H9 (cell line): ENCODE data around the gene FAM162A. TPM values are rescaled to one million over a fixed set of nuclear protein-coding genes. Genes with fewer than 3 reads are reported as not detected.

ENCODE experiments used
- DNase-seq: peaks from one replicate; pipeline ENCODE4 v3.0.0-alpha.2; 2017
- H2AFZ ChIP-seq: one replicate; pipeline ENCODE4 v1.6.1; 2013; ENCODE audit warnings: mild to moderate bottlenecking, low read length, control low read depth, moderate library complexity
- H2AK5ac ChIP-seq: 2 replicates; pipeline ENCODE4 v1.6.1; 2013; ENCODE audit warnings: low read length, control low read depth, mixed read lengths; ENCODE audit not compliant: insufficient read length
- H2BK120ac ChIP-seq: one replicate; pipeline ENCODE4 v1.6.1; 2013; ENCODE audit warnings: low read depth, mild to moderate bottlenecking, low read length, control low read depth, inconsistent platforms; ENCODE audit not compliant: poor library complexity, severe bottlenecking
- H2BK12ac ChIP-seq: 2 replicates; pipeline ENCODE4 v1.6.1; 2013; ENCODE audit warnings: low read length, control low read depth, mixed read lengths, low read depth; ENCODE audit not compliant: insufficient read length
- H2BK15ac ChIP-seq: 2 replicates; pipeline ENCODE4 v1.6.1; 2013; ENCODE audit warnings: low read depth, low read length, control low read depth
- H2BK20ac ChIP-seq: one replicate; pipeline ENCODE4 v1.6.1; 2013; ENCODE audit warnings: low read depth, mild to moderate bottlenecking, low read length, control low read depth, inconsistent platforms; ENCODE audit not compliant: poor library complexity, severe bottlenecking
- H2BK5ac ChIP-seq: 2 replicates; pipeline ENCODE4 v1.6.1; 2013; ENCODE audit warnings: low read length, control low read depth, mixed read lengths; ENCODE audit not compliant: insufficient read length
- H3K14ac ChIP-seq: 2 replicates; pipeline ENCODE4 v1.6.1; 2013; ENCODE audit warnings: low read length, control low read depth; ENCODE audit not compliant: insufficient read depth
- H3K18ac ChIP-seq: 2 replicates; pipeline ENCODE4 v1.6.1; 2013; ENCODE audit warnings: low read depth, mild to moderate bottlenecking, mixed read lengths, low read length, control low read depth; ENCODE audit not compliant: insufficient read length
- H3K23ac ChIP-seq: 2 replicates; pipeline ENCODE4 v1.6.1; 2013; ENCODE audit warnings: low read length, control low read depth, mixed read lengths, low read depth; ENCODE audit not compliant: insufficient read length
- H3K23me2 ChIP-seq: 2 replicates; pipeline ENCODE4 v1.6.1; 2013; ENCODE audit warnings: low read depth, mild to moderate bottlenecking, mixed read lengths, low read length, control low read depth; ENCODE audit not compliant: insufficient read length, poor library complexity, severe bottlenecking
- H3K27ac ChIP-seq: 2 replicates; pipeline ENCODE4 v1.5.1; 2013; ENCODE audit warnings: low read length, control low read depth, mixed read lengths, low read depth; ENCODE audit not compliant: insufficient read length
- H3K27me3 ChIP-seq: 2 replicates; pipeline ENCODE4 v1.6.1; 2013; ENCODE audit warnings: low read length, control low read depth, inconsistent platforms; ENCODE audit not compliant: insufficient read depth
- H3K4ac ChIP-seq: 2 replicates; pipeline ENCODE4 v1.6.1; 2013; ENCODE audit warnings: low read depth, mild to moderate bottlenecking, control low read depth, inconsistent platforms, low read length, moderate library complexity
- H3K4me1 ChIP-seq: 2 replicates; pipeline ENCODE4 v1.6.1; 2013; ENCODE audit warnings: low read length, control low read depth, inconsistent platforms; ENCODE audit not compliant: insufficient read depth
- H3K4me2 ChIP-seq: 2 replicates; pipeline ENCODE4 v1.6.1; 2013; ENCODE audit warnings: low read length, control low read depth, mixed read lengths; ENCODE audit not compliant: insufficient read length, insufficient read depth
- H3K56ac ChIP-seq: 2 replicates; pipeline ENCODE4 v1.6.1; 2013; ENCODE audit warnings: low read depth, mild to moderate bottlenecking, mixed read lengths, low read length, control low read depth; ENCODE audit not compliant: insufficient read length
- H3K79me1 ChIP-seq: 2 replicates; pipeline ENCODE4 v1.6.1; 2013; ENCODE audit warnings: low read depth, mild to moderate bottlenecking, moderate library complexity, low read length, control low read depth, inconsistent platforms; ENCODE audit not compliant: insufficient read depth, poor library complexity, severe bottlenecking
- H3K79me2 ChIP-seq: 2 replicates; pipeline ENCODE4 v1.6.1; 2013; ENCODE audit warnings: low read length, control low read depth, inconsistent platforms; ENCODE audit not compliant: insufficient read depth
- H3K9ac ChIP-seq: 2 replicates; pipeline ENCODE4 v1.6.1; 2013; ENCODE audit warnings: low read length, control low read depth, mixed read lengths; ENCODE audit not compliant: insufficient read length; ENCODE audit errors: extremely low read depth
- H3K9me3 ChIP-seq: one replicate; pipeline ENCODE4 v1.6.1; 2013; ENCODE audit warnings: low read depth, low read length, inconsistent platforms; ENCODE audit not compliant: control insufficient read depth
- H3T11ph ChIP-seq: one replicate; pipeline ENCODE4 v1.6.1; 2013; ENCODE audit warnings: mild to moderate bottlenecking, low read length, control low read depth, inconsistent platforms
- H4K20me1 ChIP-seq: one replicate; pipeline ENCODE4 v1.6.1; 2013; ENCODE audit not compliant: control insufficient read depth, insufficient read length, insufficient read depth
- H4K5ac ChIP-seq: 2 replicates; pipeline ENCODE4 v1.6.1; 2013; ENCODE audit warnings: low read depth, mild to moderate bottlenecking, mixed read lengths, low read length, control low read depth; ENCODE audit not compliant: insufficient read length
- H4K8ac ChIP-seq: replicated peaks from 2 replicates; pipeline ENCODE4 v1.6.1; 2013; ENCODE audit warnings: low read length, control low read depth, mixed read lengths, low read depth; ENCODE audit not compliant: insufficient read length
- H4K91ac ChIP-seq: 2 replicates; pipeline ENCODE4 v1.6.1; 2013; ENCODE audit warnings: low read depth, mild to moderate bottlenecking, moderate library complexity, mixed read lengths, low read length, control low read depth; ENCODE audit not compliant: insufficient read length
- H3K27ac Mint-ChIP-seq, 3 experiments: 2 replicates in 2 of 3; 3 replicates in 1 of 3; pipeline ENCODE4 v1.8.0; 2020 to 2021; ENCODE audit warnings: mixed read lengths in 3 of 3, mild to moderate bottlenecking in 1 of 3, moderate library complexity in 1 of 3
- H3K27me3 Mint-ChIP-seq: 2 replicates; pipeline ENCODE4 v1.8.0; 2021; ENCODE audit warnings: low read depth, mild to moderate bottlenecking, moderate library complexity, mixed read lengths
- H3K36me3 Mint-ChIP-seq, 3 experiments: 2 replicates in 2 of 3; 3 replicates in 1 of 3; pipeline ENCODE4 v1.8.0; 2020 to 2021; ENCODE audit warnings: low read depth in 3 of 3, mixed read lengths in 3 of 3; ENCODE audit not compliant: insufficient read depth in 1 of 3
- H3K4me1 Mint-ChIP-seq, 2 experiments: 2 replicates each; pipeline ENCODE4 v1.8.0; 2020; ENCODE audit warnings: mixed read lengths in 2 of 2
- H3K4me3 Mint-ChIP-seq, 2 experiments: 2 replicates in 1 of 2; 3 replicates in 1 of 2; pipeline ENCODE4 v1.8.0; 2020 to 2021; ENCODE audit warnings: mild to moderate bottlenecking in 2 of 2, mixed read lengths in 2 of 2, moderate library complexity in 1 of 2
- H3K9me3 Mint-ChIP-seq, 2 experiments: 2 replicates in 1 of 2; 3 replicates in 1 of 2; pipeline ENCODE4 v1.8.0; 2020; ENCODE audit warnings: mild to moderate bottlenecking in 2 of 2, mixed read lengths in 2 of 2, moderate library complexity in 1 of 2
- CTCF ChIP-seq: fragments of 200-600 bp; sonication (generic); conservative IDR thresholded peaks from 3 replicates; pipeline ENCODE4 v1.8.0; 2021; ENCODE audit warnings: antibody characterized with exemption, mild to moderate bottlenecking
- WGBS: extraction: QIAGEN DNeasy Blood & Tissue Kit; methylation state at CpG from one replicate; pipeline ENCODE4 v1.1.7; 2013; ENCODE audit warnings: missing lambda C conversion rate, low lambda C conversion rate, mixed read lengths; ENCODE audit not compliant: insufficient read length; ENCODE audit errors: extremely low coverage; 5-methylcytosine and 5-hydroxymethylcytosine counted together
- total RNA-seq: library from RNA; stranded (reverse); gene quantifications from 2 replicates; pipeline ENCODE4 v1.2.1, GENCODE V29; 2021

The FAM162A gene
- total RNA-seq, 1 experiment from 2014 or later, result 78.5 TPM

- Histone ChIP-seq H2BK12ac (no peak overlapping the region), H3K9ac (no peak overlapping the region), H2BK15ac (no peak overlapping the region), H2BK20ac (no peak overlapping the region), H2BK5ac (peak overlapping the region; percentile 46), H3K4ac (no peak overlapping the region), H3K4me1 (no peaks in the 10 kb centered on the region), H3K56ac (no peak overlapping the region), H3K23ac (no peak overlapping the region), H3K27me3 (no peaks in the 10 kb centered on the region), H3K23me2 (no peaks in the 10 kb centered on the region), H2BK120ac (no peak overlapping the region), H4K91ac (no peak overlapping the region), H4K20me1 (no peaks in the 10 kb centered on the region), H3K4me2 (no peak overlapping the region), H3K9me3 (no peaks in the 10 kb centered on the region), H3T11ph (no peak overlapping the region), H3K14ac (no peak overlapping the region), H4K8ac (no peak overlapping the region), H3K27ac (no peak overlapping the region), H4K5ac (no peak overlapping the region), H3K18ac (no peak overlapping the region), H3K79me1 (no peaks in the 10 kb centered on the region), H3K79me2 (no peaks in the 10 kb centered on the region), H2AFZ (no peak overlapping the region), H2AK5ac (no peak overlapping the region)
- peaks cover 0 to 8% of the 10 kb centered on the region in 2 experiments; a peak in 2 of 4 replicates for H3K4me1 Mint-ChIP-seq
- DNase-seq, result no peak
- no peak overlapping the region; a peak in 1 of 5 replicates for H3K4me3 Mint-ChIP-seq
- peaks cover 0 to 10% (median 4%) of the 10 kb centered on the region in 3 experiments; a peak in 3 of 7 replicates for H3K36me3 Mint-ChIP-seq
- H3K27ac Mint-ChIP-seq, result peak overlapping the region; percentile 21 to 94 (median 36); a peak in 2 of 7 replicates
- no peak for TF ChIP-seq CTCF
- no peaks in the 10 kb centered on the region for H3K27me3 Mint-ChIP-seq
- H3K9me3 Mint-ChIP-seq, result no peaks in the 10 kb centered on the region
- WGBS, result no CpG with 5 or more reads among the region's 1 CpG
Measured at GRCh38 chr3:122394173-122394572, 10.2 kb downstream of the FAM162A start.
